HCT116 (cell line): ENCODE measurements around the gene RACK1. TPM values are rescaled to one million over a fixed set of nuclear protein-coding genes. Genes with fewer than 3 reads are reported as not detected.

Source experiments
- ATAC-seq: fragments of 200-7000 bp; cut with Tn5 transposase; 2 replicates; pipeline ENCODE4 v1.9.1; 2020; ENCODE audit warnings: mild to moderate bottlenecking, moderate library complexity
- BruUV-seq: library from RNA; stranded (reverse); fragments of 400-500 nt; replicated peaks from 2 replicates; lab custom pipeline; 2021; lab: Mats Ljungman, UMichigan
- CTCF ChIA-PET: fragments of 300-600 bp; sonication (Branson Sonifier 250); formaldehyde crosslinking; loops from one replicate; lab custom pipeline; 2021; ENCODE audit warnings: antibody characterized with exemption; lab: Charles Lee
- POLR2A ChIA-PET: fragments of 300-600, 350-600 bp; sonication (Branson Sonifier 250); formaldehyde crosslinking; loops from one replicate; lab custom pipeline; 2021; ENCODE audit warnings: antibody characterized with exemption; lab: Charles Lee
- RAD21 ChIA-PET, 2 experiments: fragments of 300-600 bp; sonication (Branson Sonifier 250); formaldehyde crosslinking; loops; one replicate each; lab custom pipeline; 2023; ENCODE audit warnings: low total read pairs in 2 of 2; ENCODE audit not compliant: uncharacterized antibody in 2 of 2, unreplicated experiment in 2 of 2, low non-redundant PET in 1 of 2; lab: Charles Lee
- DNase-seq: peaks from one replicate; pipeline ENCODE4 v3.0.0-alpha.2; 2010; ENCODE audit warnings: low read depth, low spot score
- H2AFZ ChIP-seq: fragments of 200-600 bp; shearing (Covaris generic), sonication (generic); 2 replicates; pipeline ENCODE4 v1.6.1; 2017; ENCODE audit warnings: low read depth, mixed run types, mixed read lengths, antibody characterized with exemption, low read length; ENCODE audit not compliant: poor library complexity, severe bottlenecking
- H3K27ac ChIP-seq: 2 replicates; pipeline ENCODE4 v1.5.1; 2012; ENCODE audit warnings: low read depth, low read length
- H3K27me3 ChIP-seq: fragments of 200-600 bp; sonication (generic); 2 replicates; pipeline ENCODE4 v1.6.1; 2016; ENCODE audit warnings: mixed run types, low read length, mixed read lengths; ENCODE audit not compliant: insufficient read depth
- H3K36me3 ChIP-seq, 2 experiments: fragments of 200-500 bp in 1 of 2; fragments of 200-600 bp in 1 of 2; sonication (Bioruptor generic) in 1 of 2; sonication (generic) in 1 of 2; 2 replicates each; pipeline versions ENCODE4 v1.5.1 to v1.6.1; 2014 to 2016; ENCODE audit warnings: low read length in 2 of 2, inconsistent platforms in 1 of 2, mixed read lengths in 1 of 2, mixed run types in 1 of 2; ENCODE audit not compliant: insufficient read depth in 2 of 2, control insufficient read depth in 1 of 2
- H3K4me1 ChIP-seq, 2 experiments: fragments of 200-600 bp in 1 of 2; sonication (generic) in 1 of 2; 2 replicates each; pipeline versions ENCODE4 v1.5.1 to v1.6.1; 2012 to 2017; ENCODE audit warnings: low read length in 2 of 2, inconsistent platforms in 1 of 2, mild to moderate bottlenecking in 1 of 2, mixed read lengths in 1 of 2, mixed run types in 1 of 2, moderate library complexity in 1 of 2; ENCODE audit not compliant: insufficient read depth in 2 of 2, control insufficient read depth in 1 of 2
- H3K4me2 ChIP-seq: fragments of 200-600 bp; sonication (generic); 2 replicates; pipeline ENCODE4 v1.6.1; 2017; ENCODE audit warnings: mixed run types, low read length, mixed read lengths
- H3K4me3 ChIP-seq, 2 experiments: fragments of 200-600 bp in 1 of 2; sonication (generic) in 1 of 2; replicated peaks in 1 of 2; 2 replicates each; pipeline ENCODE4 v1.5.1; 2011 to 2016; ENCODE audit warnings: low read length in 2 of 2, control low read depth in 1 of 2, low read depth in 1 of 2, mild to moderate bottlenecking in 1 of 2, mixed read lengths in 1 of 2, mixed run types in 1 of 2
- H3K79me2 ChIP-seq: fragments of 200-600 bp; sonication (generic); 2 replicates; pipeline ENCODE4 v1.6.1; 2017; ENCODE audit warnings: mild to moderate bottlenecking, mixed run types, low read length, moderate library complexity, mixed read lengths; ENCODE audit not compliant: insufficient read depth
- H3K9ac ChIP-seq: fragments of 200-600 bp; sonication (generic); 2 replicates; pipeline ENCODE4 v1.6.1; 2016; ENCODE audit warnings: low read length, mixed read lengths
- H3K9me2 ChIP-seq: fragments of 200-600 bp; sonication (generic), shearing (Covaris generic); 2 replicates; pipeline ENCODE4 v1.6.1; 2017; ENCODE audit warnings: mixed run types, mild to moderate bottlenecking, moderate library complexity; ENCODE audit not compliant: insufficient read depth
- H3K9me3 ChIP-seq, 2 experiments: fragments of 200-500 bp in 1 of 2; fragments of 200-600 bp in 1 of 2; sonication (Bioruptor generic) in 1 of 2; sonication (generic) in 1 of 2; 2 replicates each; pipeline ENCODE4 v1.6.1; 2014 to 2017; ENCODE audit warnings: low read length in 2 of 2, mixed read lengths in 2 of 2, inconsistent platforms in 1 of 2, low read depth in 1 of 2, mild to moderate bottlenecking in 1 of 2, mixed run types in 1 of 2, moderate library complexity in 1 of 2; ENCODE audit not compliant: control insufficient read depth in 1 of 2, insufficient read depth in 1 of 2
- H4K20me1 ChIP-seq: fragments of 200-600 bp; sonication (generic), shearing (Covaris generic); 2 replicates; pipeline ENCODE4 v1.6.1; 2017; ENCODE audit warnings: mixed run types, mild to moderate bottlenecking, moderate library complexity; ENCODE audit not compliant: insufficient read depth
- FOSL1 ChIP-seq: IDR thresholded peaks from 2 replicates; pipeline ENCODE4 v1.6.1; 2012; ENCODE audit warnings: low read depth
- POLR2A ChIP-seq: IDR thresholded peaks from 2 replicates; pipeline ENCODE4 v1.7.0; 2011; ENCODE audit warnings: borderline replicate concordance; ENCODE audit not compliant: insufficient read depth, insufficient read length; ENCODE audit errors: extremely low read depth
- POLR2AphosphoS5 ChIP-seq: IDR thresholded peaks from 2 replicates; pipeline ENCODE4 v1.6.1; 2011; ENCODE audit warnings: mild to moderate bottlenecking, low read depth, low read length, moderate library complexity
- SIN3A ChIP-seq: IDR thresholded peaks from 2 replicates; pipeline ENCODE4 v1.6.1; 2012; ENCODE audit warnings: low read depth
- TCF7L2 ChIP-seq: IDR thresholded peaks from 2 replicates; pipeline ENCODE4 v1.7.0; 2011; ENCODE audit warnings: borderline replicate concordance, inconsistent platforms; ENCODE audit not compliant: insufficient read depth, insufficient read length; ENCODE audit errors: extremely low read depth
- YY1 ChIP-seq: IDR thresholded peaks from 2 replicates; pipeline ENCODE4 v1.6.1; 2011; ENCODE audit warnings: low read length, low read depth, moderate library complexity, mild to moderate bottlenecking; ENCODE audit not compliant: insufficient replicate concordance; ENCODE audit errors: extremely low read depth
- ZFX ChIP-seq: fragments of 450-650 bp; IDR thresholded peaks from 2 replicates; pipeline ENCODE4 v1.6.1; 2017
- intact Hi-C: fragments of 100-400 bp; cut with micrococcal nuclease; formaldehyde crosslinking; loops from 2 replicates; pipeline ENCODE4 v1.10.0; 2022
- total RNA-seq: library from RNA; stranded (reverse); gene quantifications from one replicate; pipeline ENCODE4 v1.2.1, GENCODE V29; 2021; ENCODE audit not compliant: unreplicated experiment
- TF ChIP-seq, protein P1 (sequence below): IDR thresholded peaks from 2 replicates; pipeline ENCODE4 v1.6.1; 2012

The RACK1 gene
- total RNA-seq, 1 experiment from 2014 or later: 2,432 TPM

GRCh38 chr5:181204826-181205760, 38.6 kb downstream of the RACK1 start, which contains the start of gene TRIM7:
TSS of gene TRIM7 (minus strand) at chr5:181205196. CDS start at chr5:181205110, 86 bp downstream.
- intact Hi-C loops: loop anchor here (1.0 kb wide), 1 partner anchor 14 kb away; no protein-coding TSS in a partner anchor
- CTCF ChIA-PET: interaction anchor here (1.4 kb wide), 1 partner anchor 13 kb away, joined by 4 read pairs; no protein-coding TSS in a partner anchor
- POLR2A ChIA-PET: interaction anchor here (0.6 to 4.3 kb wide), 7 partner anchors 8 to 1316 kb away, joined by 3 to 41 read pairs (median 5); partner anchors contain the start of gene TRIM41
- Histone ChIP-seq H2AFZ (no peak within 1 kb of the TSS), H3K79me2 (no peaks in the 10 kb centered on the region; the same call in 1 of the 2 replicates), H3K4me1 (peaks cover 19 to 48% of the 10 kb centered on the region in 2 experiments), H3K4me3 (peak within 1 kb of the TSS; percentile 70 to 73), H3K27ac (peak within 1 kb of the TSS; percentile 93), H3K36me3 (no peaks in the 10 kb centered on the region), H3K27me3 (no peaks in the 10 kb centered on the region), H3K9me2 (no peaks in the 10 kb centered on the region), H4K20me1 (no peaks in the 10 kb centered on the region), H3K9me3 (no peaks in the 10 kb centered on the region), H3K9ac (peak within 1 kb of the TSS; percentile 78), H3K4me2 (peak within 1 kb of the TSS; percentile 94)
- TF ChIP-seq TCF7L2 (peak; percentile 18), POLR2A (peak; percentile 74), FOSL1 (no peak), POLR2AphosphoS5 (peak; percentile 90), SIN3A (no peak), ZFX (peak; percentile 70), YY1 (peak; percentile 77)
- TF ChIP-seq, protein P1, sequence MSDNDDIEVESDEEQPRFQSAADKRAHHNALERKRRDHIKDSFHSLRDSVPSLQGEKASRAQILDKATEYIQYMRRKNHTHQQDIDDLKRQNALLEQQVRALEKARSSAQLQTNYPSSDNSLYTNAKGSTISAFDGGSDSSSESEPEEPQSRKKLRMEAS: no peak
- DNase-seq (no peak), ATAC-seq (peak; percentile 39)
- BruUV-seq: no TSS peak
- RAD21 ChIA-PET: interaction anchor here in 1 of 2 experiments (0.7 to 1.2 kb wide), 2 partner anchors 8 to 30 kb away, joined by 3 to 6 read pairs; no protein-coding TSS in a partner anchor
